HCT116 (cell line): ENCODE results near the gene PLSCR4. TPM values are rescaled to one million over a fixed set of nuclear protein-coding genes. Genes with fewer than 3 reads are reported as not detected.

Experiments used
- ATAC-seq: fragments of 200-7000 bp; cut with Tn5 transposase; 2 replicates; pipeline ENCODE4 v1.9.1; 2020; ENCODE audit warnings: mild to moderate bottlenecking, moderate library complexity
- BruUV-seq: library from RNA; stranded (reverse); fragments of 400-500 nt; replicated peaks from 2 replicates; lab custom pipeline; 2021; lab: Mats Ljungman, UMichigan
- CTCF ChIA-PET: fragments of 300-600 bp; sonication (Branson Sonifier 250); formaldehyde crosslinking; loops from one replicate; lab custom pipeline; 2021; ENCODE audit warnings: antibody characterized with exemption; lab: Charles Lee
- POLR2A ChIA-PET: fragments of 300-600, 350-600 bp; sonication (Branson Sonifier 250); formaldehyde crosslinking; loops from one replicate; lab custom pipeline; 2021; ENCODE audit warnings: antibody characterized with exemption; lab: Charles Lee
- RAD21 ChIA-PET, 2 experiments: fragments of 300-600 bp; sonication (Branson Sonifier 250); formaldehyde crosslinking; loops; one replicate each; lab custom pipeline; 2023; ENCODE audit warnings: low total read pairs in 2 of 2; ENCODE audit not compliant: uncharacterized antibody in 2 of 2, unreplicated experiment in 2 of 2, low non-redundant PET in 1 of 2; lab: Charles Lee
- DNase-seq: peaks from one replicate; pipeline ENCODE4 v3.0.0-alpha.2; 2010; ENCODE audit warnings: low read depth, low spot score
- H2AFZ ChIP-seq: fragments of 200-600 bp; shearing (Covaris generic), sonication (generic); 2 replicates; pipeline ENCODE4 v1.6.1; 2017; ENCODE audit warnings: low read depth, mixed run types, mixed read lengths, antibody characterized with exemption, low read length; ENCODE audit not compliant: poor library complexity, severe bottlenecking
- H3K27ac ChIP-seq: 2 replicates; pipeline ENCODE4 v1.5.1; 2012; ENCODE audit warnings: low read depth, low read length
- H3K27me3 ChIP-seq: fragments of 200-600 bp; sonication (generic); 2 replicates; pipeline ENCODE4 v1.6.1; 2016; ENCODE audit warnings: mixed run types, low read length, mixed read lengths; ENCODE audit not compliant: insufficient read depth
- H3K36me3 ChIP-seq, 2 experiments: fragments of 200-500 bp in 1 of 2; fragments of 200-600 bp in 1 of 2; sonication (Bioruptor generic) in 1 of 2; sonication (generic) in 1 of 2; 2 replicates each; pipeline versions ENCODE4 v1.5.1 to v1.6.1; 2014 to 2016; ENCODE audit warnings: low read length in 2 of 2, inconsistent platforms in 1 of 2, mixed read lengths in 1 of 2, mixed run types in 1 of 2; ENCODE audit not compliant: insufficient read depth in 2 of 2, control insufficient read depth in 1 of 2
- H3K4me1 ChIP-seq, 2 experiments: fragments of 200-600 bp in 1 of 2; sonication (generic) in 1 of 2; 2 replicates each; pipeline versions ENCODE4 v1.5.1 to v1.6.1; 2012 to 2017; ENCODE audit warnings: low read length in 2 of 2, inconsistent platforms in 1 of 2, mild to moderate bottlenecking in 1 of 2, mixed read lengths in 1 of 2, mixed run types in 1 of 2, moderate library complexity in 1 of 2; ENCODE audit not compliant: insufficient read depth in 2 of 2, control insufficient read depth in 1 of 2
- H3K4me2 ChIP-seq: fragments of 200-600 bp; sonication (generic); 2 replicates; pipeline ENCODE4 v1.6.1; 2017; ENCODE audit warnings: mixed run types, low read length, mixed read lengths
- H3K4me3 ChIP-seq, 2 experiments: fragments of 200-600 bp in 1 of 2; sonication (generic) in 1 of 2; replicated peaks in 1 of 2; 2 replicates each; pipeline ENCODE4 v1.5.1; 2011 to 2016; ENCODE audit warnings: low read length in 2 of 2, control low read depth in 1 of 2, low read depth in 1 of 2, mild to moderate bottlenecking in 1 of 2, mixed read lengths in 1 of 2, mixed run types in 1 of 2
- H3K79me2 ChIP-seq: fragments of 200-600 bp; sonication (generic); 2 replicates; pipeline ENCODE4 v1.6.1; 2017; ENCODE audit warnings: mild to moderate bottlenecking, mixed run types, low read length, moderate library complexity, mixed read lengths; ENCODE audit not compliant: insufficient read depth
- H3K9ac ChIP-seq: fragments of 200-600 bp; sonication (generic); 2 replicates; pipeline ENCODE4 v1.6.1; 2016; ENCODE audit warnings: low read length, mixed read lengths
- H3K9me2 ChIP-seq: fragments of 200-600 bp; sonication (generic), shearing (Covaris generic); 2 replicates; pipeline ENCODE4 v1.6.1; 2017; ENCODE audit warnings: mixed run types, mild to moderate bottlenecking, moderate library complexity; ENCODE audit not compliant: insufficient read depth
- H3K9me3 ChIP-seq, 2 experiments: fragments of 200-500 bp in 1 of 2; fragments of 200-600 bp in 1 of 2; sonication (Bioruptor generic) in 1 of 2; sonication (generic) in 1 of 2; 2 replicates each; pipeline ENCODE4 v1.6.1; 2014 to 2017; ENCODE audit warnings: low read length in 2 of 2, mixed read lengths in 2 of 2, inconsistent platforms in 1 of 2, low read depth in 1 of 2, mild to moderate bottlenecking in 1 of 2, mixed run types in 1 of 2, moderate library complexity in 1 of 2; ENCODE audit not compliant: control insufficient read depth in 1 of 2, insufficient read depth in 1 of 2
- H4K20me1 ChIP-seq: fragments of 200-600 bp; sonication (generic), shearing (Covaris generic); 2 replicates; pipeline ENCODE4 v1.6.1; 2017; ENCODE audit warnings: mixed run types, mild to moderate bottlenecking, moderate library complexity; ENCODE audit not compliant: insufficient read depth
- EGR1 ChIP-seq: IDR thresholded peaks from 2 replicates; pipeline ENCODE4 v1.6.1; 2012; ENCODE audit warnings: low read depth
- EZH2phosphoT487 ChIP-seq: fragments of 200-600 bp; IDR thresholded peaks from 2 replicates; pipeline ENCODE4 v1.6.1; 2018; ENCODE audit warnings: antibody characterized with exemption, borderline replicate concordance
- FOSL1 ChIP-seq: IDR thresholded peaks from 2 replicates; pipeline ENCODE4 v1.6.1; 2012; ENCODE audit warnings: low read depth
- POLR2AphosphoS5 ChIP-seq: IDR thresholded peaks from 2 replicates; pipeline ENCODE4 v1.6.1; 2011; ENCODE audit warnings: mild to moderate bottlenecking, low read depth, low read length, moderate library complexity
- SP1 ChIP-seq: IDR thresholded peaks from 2 replicates; pipeline ENCODE4 v1.6.1; 2012; ENCODE audit warnings: low read depth
- TCF7L2 ChIP-seq: IDR thresholded peaks from 2 replicates; pipeline ENCODE4 v1.7.0; 2011; ENCODE audit warnings: borderline replicate concordance, inconsistent platforms; ENCODE audit not compliant: insufficient read depth, insufficient read length; ENCODE audit errors: extremely low read depth
- ZNF274 ChIP-seq: fragments of 200-500 bp; sonication (Bioruptor generic); IDR thresholded peaks from 2 replicates; pipeline ENCODE4 v1.6.1; 2014; ENCODE audit warnings: mild to moderate bottlenecking, low read depth, low read length, inconsistent platforms
- intact Hi-C: fragments of 100-400 bp; cut with micrococcal nuclease; formaldehyde crosslinking; loops from 2 replicates; pipeline ENCODE4 v1.10.0; 2022
- total RNA-seq: library from RNA; stranded (reverse); gene quantifications from one replicate; pipeline ENCODE4 v1.2.1, GENCODE V29; 2021; ENCODE audit not compliant: unreplicated experiment
- TF ChIP-seq, protein P1 (sequence below): IDR thresholded peaks from 2 replicates; pipeline ENCODE4 v1.6.1; 2012

Gene PLSCR4
- total RNA-seq, 1 experiment from 2014 or later = 4.1 TPM

DNA sequence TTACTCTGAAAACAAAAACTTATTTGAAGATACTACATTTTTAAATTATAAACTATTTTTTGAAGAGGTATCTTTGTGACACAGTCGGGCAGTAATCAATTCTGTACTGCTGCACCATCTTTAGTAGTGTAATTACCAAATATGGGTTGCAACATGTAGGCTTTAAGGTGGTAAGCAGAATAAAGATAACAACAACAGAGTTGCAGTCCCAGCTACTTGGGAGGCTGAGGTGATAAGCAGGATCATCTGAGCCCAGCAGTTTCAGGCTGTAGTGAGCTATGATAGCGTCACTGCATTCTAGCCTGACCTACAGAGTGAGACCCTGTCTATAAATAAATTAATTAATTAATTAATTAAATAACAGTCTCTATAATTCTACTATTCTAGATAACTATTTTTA lies 95.9 kb downstream of the PLSCR4 start:
- H3K79me2 ChIP-seq = no peaks in the 10 kb centered on the region
- CTCF ChIA-PET = no interaction called here
- peaks cover 5% of the 10 kb centered on the region in 2 experiments; a peak in 3 of 4 replicates for H3K4me1 ChIP-seq
- H3K9ac ChIP-seq = no peak overlapping the region
- H4K20me1 ChIP-seq = no peaks in the 10 kb centered on the region
- H3K9me2 ChIP-seq = no peaks in the 10 kb centered on the region
- H3K27ac ChIP-seq = no peak overlapping the region
- H3K4me2 ChIP-seq = no peak overlapping the region
- intact Hi-C loops = no loop called here
- DNase-seq (no peak), ATAC-seq (no peak)
- no TSS peak for BruUV-seq
- no peak overlapping the region for H2AFZ ChIP-seq
- H3K9me3 ChIP-seq = no peaks in the 10 kb centered on the region
- H3K27me3 ChIP-seq = no peaks in the 10 kb centered on the region
- H3K4me3 ChIP-seq = no peak overlapping the region
- POLR2A ChIA-PET = no interaction called here
- H3K36me3 ChIP-seq = no peaks in the 10 kb centered on the region
- RAD21 ChIA-PET = no interaction called here
- TF ChIP-seq EGR1 (no peak), ZNF274 (no peak), FOSL1 (no peak), EZH2phosphoT487 (no peak), POLR2AphosphoS5 (no peak)
- TF ChIP-seq, protein P1, sequence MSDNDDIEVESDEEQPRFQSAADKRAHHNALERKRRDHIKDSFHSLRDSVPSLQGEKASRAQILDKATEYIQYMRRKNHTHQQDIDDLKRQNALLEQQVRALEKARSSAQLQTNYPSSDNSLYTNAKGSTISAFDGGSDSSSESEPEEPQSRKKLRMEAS = no peak

- Histone ChIP-seq H4K20me1 (no peaks in the 10 kb centered on the region), H3K36me3 (no peaks in the 10 kb centered on the region), H3K27ac (no peak overlapping the region), H3K9ac (no peak overlapping the region), H3K9me3 (no peaks in the 10 kb centered on the region), H3K79me2 (no peaks in the 10 kb centered on the region), H3K4me2 (no peak overlapping the region), H2AFZ (no peak overlapping the region), H3K27me3 (no peaks in the 10 kb centered on the region), H3K9me2 (no peaks in the 10 kb centered on the region), H3K4me1 (no peaks in the 10 kb centered on the region), H3K4me3 (no peak overlapping the region)
- ATAC-seq = no peak
- TF ChIP-seq SP1 (no peak), TCF7L2 (no peak), ZNF274 (no peak), FOSL1 (no peak)
- ChIA-PET POLR2A (no interaction called here), RAD21 (no interaction called here), CTCF (no interaction called here)
- intact Hi-C loops = no loop called here
- no TSS peak for BruUV-seq
- no peak for DNase-seq
Observed at GRCh38 chr3:146154316-146154715, 96.6 kb downstream of the PLSCR4 start.
